ENCODE data around the gene ESYT3. TPM values are rescaled to one million over a fixed set of nuclear protein-coding genes. Genes with fewer than 3 reads are reported as not detected.

ESYT3 gene
- polyA plus RNA-seq, 3 donors: not detected

GRCh38 chr3:138400651-138401070 lies 33.8 kb upstream of the ESYT3 start:
- Histone ChIP-seq H3K36me3 (replicated peaks in 1 of 2; ENCODE audit: control insufficient read depth in 1 of 2, insufficient read depth in 2 of 2, low read length in 2 of 2) (no peaks in the 10 kb centered on the region), H3K4me2 (replicated peaks; ENCODE audit: extremely low read depth, low read length, poor library complexity, severe bottlenecking) (no peak overlapping the region), H3K27ac (ENCODE audit: low read depth in 1 of 2, low read length in 2 of 2) (no peak overlapping the region), H3K27me3 (ENCODE audit: control insufficient read depth in 2 of 2, insufficient read depth in 2 of 2, low read length in 2 of 2) (no peaks in the 10 kb centered on the region), H3K4me1 (ENCODE audit: control insufficient read depth in 1 of 2, insufficient read depth in 2 of 2, low read length in 2 of 2) (no peaks in the 10 kb centered on the region), H3K9me3 (replicated peaks in 1 of 2; ENCODE audit: control insufficient read depth in 1 of 2, insufficient read depth in 1 of 2, low read length in 2 of 2) (no peaks in the 10 kb centered on the region), H4K20me1 (ENCODE audit: insufficient read depth, low read length) (no peaks in the 10 kb centered on the region), H3K9ac (ENCODE audit: insufficient read depth, low read length, poor library complexity, severe bottlenecking) (no peak overlapping the region), H3K79me2 (ENCODE audit: insufficient read depth, low read length) (no peaks in the 10 kb centered on the region), H2AFZ (ENCODE audit: insufficient read depth, low read depth, low read length, poor library complexity, severe bottlenecking) (no peak overlapping the region), H3K4me3 (replicated peaks in 1 of 3; ENCODE audit: low read depth in 2 of 3, low read length in 3 of 3) (no peak overlapping the region)
- H3K9me3 Mint-ChIP-seq: peaks cover 0 to 2% (median 0%) of the 10 kb centered on the region in 7 donors
- H3K27ac Mint-ChIP-seq: peak overlapping the region in 1 of 7 donors; percentile 17
- H3K4me1 Mint-ChIP-seq: peaks cover 3% of the 10 kb centered on the region
- H3K36me3 Mint-ChIP-seq: peaks cover 6 to 8% of the 10 kb centered on the region in 2 donors
- TF ChIP-seq, protein P1, sequence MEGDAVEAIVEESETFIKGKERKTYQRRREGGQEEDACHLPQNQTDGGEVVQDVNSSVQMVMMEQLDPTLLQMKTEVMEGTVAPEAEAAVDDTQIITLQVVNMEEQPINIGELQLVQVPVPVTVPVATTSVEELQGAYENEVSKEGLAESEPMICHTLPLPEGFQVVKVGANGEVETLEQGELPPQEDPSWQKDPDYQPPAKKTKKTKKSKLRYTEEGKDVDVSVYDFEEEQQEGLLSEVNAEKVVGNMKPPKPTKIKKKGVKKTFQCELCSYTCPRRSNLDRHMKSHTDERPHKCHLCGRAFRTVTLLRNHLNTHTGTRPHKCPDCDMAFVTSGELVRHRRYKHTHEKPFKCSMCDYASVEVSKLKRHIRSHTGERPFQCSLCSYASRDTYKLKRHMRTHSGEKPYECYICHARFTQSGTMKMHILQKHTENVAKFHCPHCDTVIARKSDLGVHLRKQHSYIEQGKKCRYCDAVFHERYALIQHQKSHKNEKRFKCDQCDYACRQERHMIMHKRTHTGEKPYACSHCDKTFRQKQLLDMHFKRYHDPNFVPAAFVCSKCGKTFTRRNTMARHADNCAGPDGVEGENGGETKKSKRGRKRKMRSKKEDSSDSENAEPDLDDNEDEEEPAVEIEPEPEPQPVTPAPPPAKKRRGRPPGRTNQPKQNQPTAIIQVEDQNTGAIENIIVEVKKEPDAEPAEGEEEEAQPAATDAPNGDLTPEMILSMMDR (IDR thresholded peaks at IDR 0.05): no peak
- peaks cover 0 to 1% (median 0%) of the 10 kb centered on the region in 3 donors for H3K27me3 Mint-ChIP-seq (ENCODE audit: low read depth in 3 of 3)
- no peak overlapping the region for H3K4me3 Mint-ChIP-seq
- WGBS (ENCODE audit: insufficient coverage): 83% methylated on average over 1 of the region's 2 CpGs
- DNase-seq: no peak
- intact Hi-C loops (cut with micrococcal nuclease): no loop called here

DNA sequence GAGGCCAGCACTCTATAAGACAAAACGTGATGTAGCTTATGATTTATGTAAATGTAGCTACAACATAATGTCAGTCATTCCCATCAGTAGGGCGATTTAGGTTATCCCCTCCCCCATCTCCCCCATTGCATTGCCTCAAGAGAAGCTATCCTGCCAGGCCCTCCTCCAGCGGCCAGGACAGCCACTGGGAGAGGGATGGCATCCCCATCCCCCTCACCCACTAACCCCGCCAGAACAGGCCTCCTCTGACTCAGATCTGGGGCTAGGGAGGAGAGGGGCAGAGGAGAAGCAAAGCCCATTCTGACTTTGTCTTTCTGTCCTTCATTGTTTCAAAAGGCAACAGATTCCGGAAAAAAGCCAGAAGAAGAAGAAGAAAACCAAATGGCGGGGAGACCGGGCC lies 32.6 kb upstream of the ESYT3 start:
- peaks cover 4 to 8% (median 5%) of the 10 kb centered on the region in 3 donors for H3K27me3 Mint-ChIP-seq (ENCODE audit: low read depth in 3 of 3)
- H3K36me3 ChIP-seq (replicated peaks in 1 of 2; ENCODE audit: control insufficient read depth in 1 of 2, insufficient read depth in 2 of 2, low read length in 2 of 2): no peaks in the 10 kb centered on the region
- no peaks in the 10 kb centered on the region for H3K79me2 ChIP-seq (ENCODE audit: insufficient read depth, low read length)

More for the DNA sequence above, 32.6 kb upstream of the ESYT3 start:
- Mint-ChIP-seq H3K4me1 (peaks cover under 1% of the 10 kb centered on the region), H3K27ac (no peak overlapping the region), H3K36me3 (peaks cover 6 to 8% of the 10 kb centered on the region in 2 donors), H3K4me3 (no peak overlapping the region), H3K9me3 (peaks cover 0 to 3% (median 0%) of the 10 kb centered on the region in 7 donors)
- no peak for DNase-seq
- TF ChIP-seq, protein P1 (IDR thresholded peaks at IDR 0.05): no peak
- Histone ChIP-seq H3K4me2 (replicated peaks; ENCODE audit: extremely low read depth, low read length, poor library complexity, severe bottlenecking) (no peak overlapping the region), H3K9me3 (replicated peaks in 1 of 2; ENCODE audit: control insufficient read depth in 1 of 2, insufficient read depth in 1 of 2, low read length in 2 of 2) (no peaks in the 10 kb centered on the region), H3K4me1 (ENCODE audit: control insufficient read depth in 1 of 2, insufficient read depth in 2 of 2, low read length in 2 of 2) (no peaks in the 10 kb centered on the region), H3K9ac (ENCODE audit: insufficient read depth, low read length, poor library complexity, severe bottlenecking) (no peak overlapping the region), H4K20me1 (ENCODE audit: insufficient read depth, low read length) (no peaks in the 10 kb centered on the region), H2AFZ (ENCODE audit: insufficient read depth, low read depth, low read length, poor library complexity, severe bottlenecking) (no peak overlapping the region), H3K27me3 (ENCODE audit: control insufficient read depth in 2 of 2, insufficient read depth in 2 of 2, low read length in 2 of 2) (no peaks in the 10 kb centered on the region), H3K4me3 (replicated peaks in 1 of 3; ENCODE audit: low read depth in 2 of 3, low read length in 3 of 3) (no peak overlapping the region), H3K27ac (ENCODE audit: low read depth in 1 of 2, low read length in 2 of 2) (no peak overlapping the region)
- WGBS (ENCODE audit: insufficient coverage): 89% methylated on average over 1 of the region's 7 CpGs
- intact Hi-C loops (cut with micrococcal nuclease): no loop called here

Measured in CD14-positive monocyte (primary cell).